Neutrophil (primary cell): ENCODE measurements around the gene SERTAD2.

Experiments used
- H3K27ac ChIP-seq: fragments of 200-600 bp; sonication (generic); 2 replicates; pipeline ENCODE4 v1.5.1; 2016; ENCODE audit warnings: mild to moderate bottlenecking, moderate library complexity
- H3K27me3 ChIP-seq: fragments of 200-600 bp; sonication (generic); 2 replicates; pipeline ENCODE4 v1.6.0; 2016; ENCODE audit warnings: mild to moderate bottlenecking
- H3K36me3 ChIP-seq: fragments of 200-600 bp; sonication (generic); 2 replicates; pipeline ENCODE4 v1.5.1; 2017
- H3K4me1 ChIP-seq, 2 experiments: fragments of 200-600 bp in 1 of 2; sonication (generic) in 1 of 2; 1 replicate in 1 of 2; 2 replicates in 1 of 2; pipeline versions ENCODE4 v1.5.1 to v1.6.1; 2013 to 2016; ENCODE audit warnings: low read depth in 1 of 2, low read length in 1 of 2, mild to moderate bottlenecking in 1 of 2, moderate library complexity in 1 of 2; ENCODE audit not compliant: control insufficient read depth in 1 of 2, insufficient read depth in 1 of 2
- H3K4me3 ChIP-seq, 2 experiments: fragments of 200-600 bp in 1 of 2; sonication (generic) in 1 of 2; 1 replicate in 1 of 2; 2 replicates in 1 of 2; pipeline ENCODE4 v1.5.1; 2013 to 2016; ENCODE audit warnings: low read depth in 1 of 2, low read length in 1 of 2, mild to moderate bottlenecking in 1 of 2, moderate library complexity in 1 of 2
- H3K9me3 ChIP-seq: fragments of 200-600 bp; sonication (generic); 2 replicates; pipeline ENCODE4 v1.5.1; 2016
- CTCF ChIP-seq: fragments of 200-600 bp; sonication (generic); IDR thresholded peaks from 2 replicates; pipeline ENCODE4 v1.5.1; 2016; ENCODE audit warnings: antibody characterized with exemption

SERTAD2 gene

GRCh38 chr2:64626146-64626809, 27.4 kb downstream of the SERTAD2 start:
- Histone ChIP-seq H3K9me3 (no peaks in the 10 kb centered on the region), H3K36me3 (peaks cover 7% of the 10 kb centered on the region)
- TF ChIP-seq CTCF, result no peak

GRCh38 chr2:64625299-64626145, 28.2 kb downstream of the SERTAD2 start:
- no peak for TF ChIP-seq CTCF
- H3K9me3 ChIP-seq, result no peaks in the 10 kb centered on the region
- H3K27ac ChIP-seq, result peak overlapping the region; percentile 18
- no peak overlapping the region for H3K4me3 ChIP-seq
- H3K27me3 ChIP-seq, result no peaks in the 10 kb centered on the region
- H3K36me3 ChIP-seq, result peaks cover 1% of the 10 kb centered on the region
- H3K4me1 ChIP-seq, result peaks cover 0 to 10% of the 10 kb centered on the region in 2 experiments

More at GRCh38 chr2:64626146-64626809, 27.4 kb downstream of the SERTAD2 start:
- H3K4me3 ChIP-seq, result no peak overlapping the region
- no peaks in the 10 kb centered on the region for H3K27me3 ChIP-seq
- peaks cover 0 to 10% of the 10 kb centered on the region in 2 experiments for H3K4me1 ChIP-seq
- H3K27ac ChIP-seq, result peak overlapping the region; percentile 18

GRCh38 chr2:64624862-64625261, 28.9 kb downstream of the SERTAD2 start:
- Histone ChIP-seq H3K27ac (no peak overlapping the region), H3K9me3 (no peaks in the 10 kb centered on the region), H3K4me3 (no peak overlapping the region), H3K36me3 (no peaks in the 10 kb centered on the region), H3K4me1 (peaks cover 0 to 10% of the 10 kb centered on the region in 2 experiments), H3K27me3 (no peaks in the 10 kb centered on the region)
- TF ChIP-seq CTCF, result no peak

GRCh38 chr2:64624108-64624610, 29.6 kb downstream of the SERTAD2 start:
- Histone ChIP-seq H3K4me1 (peaks cover 0 to 10% of the 10 kb centered on the region in 2 experiments), H3K27me3 (no peaks in the 10 kb centered on the region), H3K4me3 (no peak overlapping the region), H3K36me3 (no peaks in the 10 kb centered on the region), H3K27ac (no peak overlapping the region), H3K9me3 (no peaks in the 10 kb centered on the region)
- no peak for TF ChIP-seq CTCF

- no peak for TF ChIP-seq CTCF
- no peaks in the 10 kb centered on the region for H3K27me3 ChIP-seq
- no peak overlapping the region for H3K27ac ChIP-seq
- no peaks in the 10 kb centered on the region for H3K9me3 ChIP-seq
- no peak overlapping the region for H3K4me3 ChIP-seq
- H3K4me1 ChIP-seq, result peaks cover 0 to 10% of the 10 kb centered on the region in 2 experiments
- no peaks in the 10 kb centered on the region for H3K36me3 ChIP-seq
Measured at GRCh38 chr2:64623242-64623850, 30.4 kb downstream of the SERTAD2 start.
